NCI-H2196 (cell line): ENCODE measurements around the gene HACD1.

Source experiments
- DNase-seq: peaks from one replicate; lab custom pipeline; 2025; ENCODE audit not compliant: unreplicated experiment; lab: John Stamatoyannopoulos, UW

HACD1 gene

GRCh38 chr10:17617031-17617911 is at the start of gene HACD1:
HACD1 (minus strand) TSS chr10:17617374; CDS start chr10:17617339, 35 bp downstream.
- DNase-seq = peak; percentile 18

DNA sequence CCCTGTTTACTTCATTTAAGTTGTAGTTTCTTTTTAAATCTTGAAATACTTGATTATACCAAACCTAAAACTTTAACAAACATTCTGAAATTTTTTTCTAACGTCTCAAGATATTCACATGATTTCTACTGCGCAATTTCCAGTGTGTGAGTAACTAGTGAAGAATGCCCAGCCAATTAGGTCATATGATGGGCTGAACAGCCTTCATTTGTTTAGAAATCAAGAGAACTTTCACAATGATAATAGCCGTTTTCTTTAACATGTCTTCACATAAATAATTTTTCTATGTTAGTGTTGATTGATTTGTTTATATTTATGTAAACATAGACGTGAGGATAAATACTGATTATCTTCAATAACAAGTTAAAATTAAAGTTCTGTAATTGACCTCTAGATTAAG is 48.6 kb upstream of the HACD1 start:
- no peak for DNase-seq

- DNase-seq = no peak
Observed at GRCh38 chr10:17663450-17663849, 46.3 kb upstream of the HACD1 start.

DNA sequence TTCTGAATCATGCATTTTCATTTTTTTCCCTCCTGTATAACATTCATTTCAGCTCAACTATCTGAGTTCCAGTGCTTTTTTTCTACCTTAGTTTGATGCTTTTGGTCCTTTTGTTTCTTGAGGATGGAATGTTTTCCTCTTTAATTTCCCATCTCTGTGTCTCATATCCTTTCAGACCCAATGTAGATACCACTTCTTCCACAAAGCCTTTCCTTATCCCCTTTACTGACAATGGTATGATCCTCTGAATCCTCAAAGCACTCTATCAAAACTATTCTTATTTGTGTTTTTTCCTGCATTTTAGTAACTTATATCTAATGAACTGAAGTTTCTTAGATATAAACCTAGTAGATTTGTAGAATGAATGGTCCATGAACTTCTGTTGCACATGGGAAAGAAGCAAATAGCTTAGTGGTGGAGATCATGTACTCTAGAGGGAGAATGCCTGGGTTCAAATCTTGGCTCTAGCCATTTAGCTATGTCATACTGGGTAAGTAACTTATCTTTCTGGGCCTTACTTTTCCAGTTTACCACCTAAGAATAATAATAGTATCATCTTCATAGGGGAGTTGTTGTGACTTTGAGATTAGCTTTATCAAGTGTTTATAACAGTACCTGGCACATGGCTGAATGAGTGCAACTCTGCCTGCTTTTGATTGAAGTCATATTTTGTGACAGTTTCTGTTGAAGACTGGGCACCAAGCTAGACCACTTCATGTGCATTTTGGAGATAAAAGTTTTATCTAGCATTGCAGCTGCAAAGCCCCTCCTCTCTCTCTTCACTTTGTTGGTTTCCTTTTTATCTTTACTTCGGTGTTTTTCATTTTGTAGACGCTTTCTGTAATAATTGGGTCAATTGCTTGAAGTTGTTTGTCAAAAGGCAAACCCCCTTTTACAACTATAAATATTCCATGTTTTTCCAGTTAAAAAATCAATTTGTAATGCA is 45.3 kb upstream of the HACD1 start:
- DNase-seq = no peak

GRCh38 chr10:17661510-17661909 is 44.3 kb upstream of the HACD1 start:
- no peak for DNase-seq

- DNase-seq = no peak
Observed at GRCh38 chr10:17660921-17661320, 43.7 kb upstream of the HACD1 start.

GRCh38 chr10:17659365-17659764 is 42.2 kb upstream of the HACD1 start:
- DNase-seq = no peak

DNA sequence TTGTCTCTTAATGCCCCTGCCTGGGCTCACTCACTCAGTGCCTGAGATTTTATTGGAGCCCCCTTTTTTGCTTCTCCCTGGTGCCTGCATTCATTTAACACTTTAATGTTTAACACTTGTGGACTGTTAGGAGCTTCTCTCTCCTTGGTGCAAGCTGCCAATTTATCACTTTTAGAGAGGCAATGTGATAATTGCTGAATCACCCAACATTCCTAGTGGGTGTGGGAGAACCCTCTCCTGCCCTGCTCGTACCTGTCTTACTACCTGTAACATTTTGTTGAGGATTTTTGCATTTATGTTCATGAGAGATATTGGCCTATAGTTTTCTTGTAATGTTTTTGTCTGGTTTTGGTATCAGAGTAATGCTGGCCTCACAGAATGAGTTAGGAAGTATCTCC is 39.9 kb upstream of the HACD1 start:
- DNase-seq = no peak

DNA sequence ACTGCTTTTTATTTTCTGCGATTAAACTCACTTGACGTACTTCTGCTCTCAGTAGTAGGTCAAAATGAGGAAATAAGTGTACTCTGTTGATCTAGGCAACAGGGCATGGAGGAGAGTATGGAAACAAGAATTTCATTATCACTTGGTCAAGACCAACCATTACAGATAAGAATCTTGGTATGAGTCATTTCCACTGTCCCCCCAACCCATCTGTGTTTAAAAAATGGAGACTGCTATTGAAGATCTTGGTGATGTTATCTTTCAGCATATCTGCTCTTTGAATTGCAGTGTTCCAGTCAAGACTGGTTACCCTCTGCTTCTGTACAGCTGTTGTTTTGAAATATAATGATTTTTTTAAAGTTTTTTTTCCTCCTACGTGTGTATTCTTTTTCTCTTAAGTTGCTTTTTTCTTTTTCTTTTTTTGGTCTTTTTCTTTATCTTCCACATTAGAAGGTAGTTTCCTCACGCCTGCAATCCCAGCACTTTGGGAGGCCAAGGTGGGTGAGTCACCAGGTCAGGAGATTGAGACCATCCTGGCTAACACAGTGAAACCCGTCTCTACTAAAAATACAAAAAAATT is 38.5 kb upstream of the HACD1 start:
- DNase-seq = no peak

DNA sequence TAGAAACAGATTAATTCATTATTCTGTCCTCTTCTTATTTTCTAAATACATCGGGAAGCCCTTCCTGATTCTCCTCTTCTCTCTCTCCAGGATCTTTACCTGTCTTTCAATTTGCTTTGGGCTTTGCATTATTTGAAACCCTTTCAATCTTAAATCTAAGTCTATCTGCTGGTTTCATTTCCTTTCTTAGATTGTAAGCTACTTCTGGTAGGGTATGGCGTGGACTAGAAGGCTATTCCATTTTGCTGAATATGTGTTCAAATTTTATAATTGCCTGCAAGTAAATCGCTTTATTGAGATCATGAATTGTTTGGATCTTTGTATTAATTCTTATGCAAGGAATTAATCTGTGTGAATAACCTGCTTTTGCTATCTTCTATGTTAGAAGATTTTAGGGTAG is 37.8 kb upstream of the HACD1 start:
- no peak for DNase-seq

DNA sequence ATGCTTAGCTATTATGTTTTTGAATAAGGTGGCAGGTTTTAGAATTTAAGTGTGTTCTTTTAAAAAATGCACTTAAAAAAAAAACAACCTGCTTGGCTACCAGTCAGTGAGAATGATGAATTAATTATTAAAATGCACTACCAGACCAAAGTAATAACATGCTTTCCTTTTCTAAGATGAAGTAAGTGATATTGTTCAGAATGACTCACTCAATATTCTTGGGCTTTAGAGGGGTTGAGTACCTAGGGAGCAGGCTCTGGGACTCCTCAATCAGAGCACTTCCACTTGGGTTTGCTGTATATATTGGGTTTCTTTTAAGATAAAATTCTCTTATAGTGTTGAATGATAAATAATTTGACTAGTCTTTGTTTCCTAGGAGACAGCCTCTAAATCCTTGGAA is 35.4 kb upstream of the HACD1 start:
- no peak for DNase-seq

GRCh38 chr10:17651896-17652295 is 34.7 kb upstream of the HACD1 start:
- no peak for DNase-seq

DNA sequence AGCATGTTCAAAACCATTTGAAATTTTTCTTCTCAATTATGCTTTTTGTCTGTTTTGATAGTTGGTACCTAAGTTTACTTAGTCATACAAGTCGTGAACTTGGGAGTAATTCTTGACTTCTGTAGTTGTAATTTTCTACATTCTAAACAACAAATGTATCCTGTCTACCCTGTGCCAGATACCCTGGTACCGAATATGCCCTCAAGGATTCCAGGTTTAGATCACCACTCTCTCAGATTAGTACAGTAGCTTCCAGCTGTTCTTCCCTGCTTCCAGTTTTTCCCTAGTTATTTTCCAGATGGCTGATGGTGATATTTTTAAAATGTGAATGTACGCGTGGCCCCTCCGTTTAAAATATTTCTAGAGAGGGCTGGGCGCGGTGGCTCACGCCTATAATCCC is 33.2 kb upstream of the HACD1 start:
- DNase-seq = no peak

GRCh38 chr10:17649836-17650235 is 32.7 kb upstream of the HACD1 start:
- no peak for DNase-seq

- no peak for DNase-seq
Observed at GRCh38 chr10:17649052-17649451, 31.9 kb upstream of the HACD1 start.

DNA sequence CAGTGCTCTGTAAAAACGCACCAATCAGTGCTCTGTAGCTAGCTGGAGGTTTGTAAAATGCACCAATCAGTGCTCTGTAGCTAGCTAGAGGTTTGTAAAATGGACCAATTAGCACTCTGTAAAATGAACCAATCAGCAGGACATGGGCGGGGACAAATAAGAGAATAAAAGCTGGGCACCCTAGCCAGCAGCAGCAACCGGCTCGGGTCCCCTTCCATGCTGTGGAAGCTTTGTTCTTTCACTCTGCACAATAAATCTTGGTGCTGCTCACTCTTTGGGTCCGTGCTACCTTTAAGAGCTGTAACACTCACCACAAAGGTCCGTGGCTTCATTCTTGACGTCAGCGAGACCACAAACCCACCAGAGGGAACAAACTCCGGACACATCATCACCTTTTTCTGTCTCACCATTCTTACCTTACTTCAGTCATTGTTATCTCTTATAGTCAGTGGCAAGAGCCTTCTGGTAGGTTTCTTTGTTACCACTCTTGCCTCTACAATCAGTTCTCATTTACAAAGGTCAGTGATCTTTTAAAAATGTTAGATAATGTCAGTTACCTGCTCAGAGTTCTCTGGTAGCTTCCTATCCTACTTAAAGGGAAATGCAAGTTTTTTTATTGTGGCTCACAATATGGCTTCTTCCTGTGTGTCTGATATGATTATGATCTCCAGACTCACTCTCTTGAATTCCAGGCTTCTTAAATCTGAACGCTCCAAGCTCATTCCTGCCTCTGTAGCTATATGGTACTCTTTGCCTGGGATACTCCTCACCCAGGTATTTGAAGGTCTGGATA is 31.3 kb upstream of the HACD1 start:
- no peak for DNase-seq

DNA sequence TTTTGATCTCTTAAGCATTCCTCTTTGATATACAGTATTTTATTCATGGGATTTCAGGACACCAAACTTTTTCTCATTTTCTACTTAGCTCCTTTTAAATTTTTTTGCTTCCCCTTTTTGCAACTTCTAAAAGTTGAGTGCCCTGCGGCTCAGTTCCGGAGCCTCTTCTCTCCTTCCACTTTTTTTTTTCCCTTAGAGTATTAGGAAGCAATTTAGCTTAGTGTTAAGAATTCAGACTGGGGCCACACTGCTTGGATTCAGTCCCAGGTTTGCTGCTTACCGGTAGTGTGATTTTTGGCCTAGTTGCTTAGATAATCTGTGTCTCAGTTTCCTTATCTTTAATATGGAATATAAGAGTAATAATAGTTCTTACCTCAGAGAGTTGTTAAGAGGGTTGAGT is 30.2 kb upstream of the HACD1 start:
- DNase-seq = no peak

- DNase-seq = no peak
Observed at GRCh38 chr10:17645621-17646345, 28.6 kb upstream of the HACD1 start.

DNA sequence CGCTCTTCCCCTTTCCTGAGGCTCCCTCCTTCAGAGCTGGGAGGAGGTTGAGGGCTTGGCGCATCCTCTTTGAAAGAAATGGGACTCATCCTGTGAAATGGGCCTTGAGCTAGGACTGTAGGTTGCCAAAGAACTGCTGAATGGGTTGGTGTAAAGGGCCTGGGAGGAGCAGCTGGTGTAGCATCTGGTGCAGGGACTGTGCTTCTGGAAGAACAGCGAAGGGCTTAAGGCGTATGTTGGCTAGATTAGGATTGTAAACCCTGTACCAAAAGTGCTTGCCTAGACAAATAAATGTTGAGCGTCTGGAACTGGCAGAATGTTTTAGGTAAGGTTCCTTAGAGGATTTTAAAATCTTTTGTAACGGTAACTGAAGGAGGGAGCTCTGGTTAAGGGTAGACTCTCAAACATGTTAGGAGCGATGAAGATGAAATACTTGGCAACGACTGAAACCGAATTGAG is 27.3 kb upstream of the HACD1 start:
- no peak for DNase-seq
